Panc1 (cell line): ENCODE measurements around the gene ARMC12. TPM values are rescaled to one million over a fixed set of nuclear protein-coding genes. Genes with fewer than 3 reads are reported as not detected.

Source experiments
- ATAC-seq: fragments of 200-7000 bp; cut with Tn5 transposase; 2 replicates; pipeline ENCODE4 v1.9.1; 2020; ENCODE audit warnings: mild to moderate bottlenecking, moderate library complexity
- BruUV-seq: library from RNA; stranded (reverse); fragments of 400-500 nt; replicated peaks from 2 replicates; lab custom pipeline; 2021; lab: Mats Ljungman, UMichigan
- CTCF ChIA-PET: fragments of 300-600 bp; sonication (Branson Sonifier 250); formaldehyde crosslinking; loops from one replicate; lab custom pipeline; 2022; ENCODE audit warnings: antibody characterized with exemption; lab: Charles Lee
- POLR2A ChIA-PET: fragments of 300-600 bp; sonication (Branson Sonifier 250); formaldehyde crosslinking; loops from one replicate; lab custom pipeline; 2022; ENCODE audit warnings: antibody characterized with exemption; lab: Charles Lee
- DNase-seq: peaks from one replicate; pipeline ENCODE4 v3.0.0-alpha.2; 2010; ENCODE audit warnings: low read depth, low spot score
- H3K27ac ChIP-seq: 2 replicates; pipeline ENCODE4 v1.5.1; 2011; ENCODE audit warnings: mild to moderate bottlenecking, low read length, inconsistent platforms
- H3K27me3 ChIP-seq: fragments of 200-500 bp; sonication (Bioruptor generic); 2 replicates; pipeline ENCODE4 v1.6.0; 2014; ENCODE audit warnings: low read length, inconsistent platforms; ENCODE audit not compliant: control insufficient read depth, insufficient read depth
- H3K36me3 ChIP-seq: fragments of 200-500 bp; sonication (Bioruptor generic); 2 replicates; pipeline ENCODE4 v1.5.1; 2014; ENCODE audit warnings: inconsistent platforms, mild to moderate bottlenecking, low read length, moderate library complexity; ENCODE audit not compliant: control insufficient read depth, insufficient read depth
- H3K4me1 ChIP-seq: 2 replicates; pipeline ENCODE4 v1.5.1; 2011; ENCODE audit warnings: inconsistent platforms, mild to moderate bottlenecking, low read length, moderate library complexity; ENCODE audit not compliant: control insufficient read depth, insufficient read depth
- H3K4me3 ChIP-seq, 2 experiments: 2 replicates each; pipeline ENCODE4 v1.5.1; 2011 to 2012; ENCODE audit warnings: low read depth in 2 of 2, low read length in 2 of 2, mild to moderate bottlenecking in 2 of 2, inconsistent platforms in 1 of 2, moderate library complexity in 1 of 2
- H3K9me3 ChIP-seq: fragments of 200-500 bp; sonication (Bioruptor generic); 2 replicates; pipeline ENCODE4 v1.5.1; 2014; ENCODE audit warnings: low read depth, mild to moderate bottlenecking, inconsistent platforms, low read length, moderate library complexity; ENCODE audit not compliant: control insufficient read depth, insufficient read depth
- CTCF ChIP-seq: fragments of 450-650 bp; IDR thresholded peaks from 2 replicates; pipeline ENCODE4 v1.5.1; 2017; ENCODE audit warnings: mild to moderate bottlenecking
- POLR2AphosphoS5 ChIP-seq: IDR thresholded peaks from 2 replicates; pipeline ENCODE4 v1.6.1; 2012; ENCODE audit warnings: mild to moderate bottlenecking, low read depth, low read length, moderate library complexity
- SIN3A ChIP-seq: IDR thresholded peaks from 2 replicates; pipeline ENCODE4 v1.6.1; 2012; ENCODE audit warnings: low read depth, mild to moderate bottlenecking, low read length, moderate library complexity, borderline replicate concordance; ENCODE audit not compliant: insufficient read depth
- TCF7L2 ChIP-seq: IDR thresholded peaks from 2 replicates; pipeline ENCODE4 v1.6.1; 2011; ENCODE audit warnings: mild to moderate bottlenecking, low read depth, low read length, inconsistent platforms
- in situ Hi-C: cut with HindIII; loops from 2 replicates; pipeline ENCODE4 v1.10.0; 2016; ENCODE audit warnings: low sequenced_read_pairs, low pct_unique_long_range_greater_than_20kb
- intact Hi-C: fragments of 100-400 bp; cut with micrococcal nuclease; formaldehyde crosslinking; loops from one replicate; pipeline ENCODE4 v1.10.0; 2022; ENCODE audit not compliant: unreplicated experiment
- total RNA-seq: library from RNA; stranded (reverse); gene quantifications from one replicate; pipeline ENCODE4 v1.2.1, GENCODE V29; 2021; ENCODE audit not compliant: unreplicated experiment
- TF ChIP-seq, protein P1 (sequence below), 2 experiments: IDR thresholded peaks; 2 replicates each; pipeline ENCODE4 v1.6.1; 2011 to 2012; ENCODE audit warnings: low read depth in 2 of 2, control low read depth in 1 of 2, low read length in 1 of 2, mild to moderate bottlenecking in 1 of 2, moderate library complexity in 1 of 2; ENCODE audit not compliant: insufficient read depth in 1 of 2

The ARMC12 gene
- total RNA-seq, 1 experiment from 2014 or later: 1.4 TPM

- intact Hi-C loops: no loop called here
- POLR2A ChIA-PET: no interaction called here
- Histone ChIP-seq H3K27me3 (0 out of 2 replicates have a peak, but pooled peaks cover 2% of the 10 kb centered on the region), H3K9me3 (no peaks in the 10 kb centered on the region), H3K4me3 (no peak overlapping the region), H3K4me1 (no peaks in the 10 kb centered on the region), H3K36me3 (no peaks in the 10 kb centered on the region), H3K27ac (no peak overlapping the region)
- CTCF ChIA-PET: interaction anchor here (0.6 to 0.8 kb wide), 2 partner anchors 21 to 72 kb away, joined by 3 read pairs; partner anchors contain the start of gene ARMC12
- ATAC-seq (peak; percentile 85), DNase-seq (no peak)
- no peak for TF ChIP-seq SIN3A
- TF ChIP-seq CTCF: peak; percentile 75
- BruUV-seq: no TSS peak
- in situ Hi-C loops: no loop called here
Observed at GRCh38 chr6:35757456-35758123, 20.8 kb downstream of the ARMC12 start.

DNA sequence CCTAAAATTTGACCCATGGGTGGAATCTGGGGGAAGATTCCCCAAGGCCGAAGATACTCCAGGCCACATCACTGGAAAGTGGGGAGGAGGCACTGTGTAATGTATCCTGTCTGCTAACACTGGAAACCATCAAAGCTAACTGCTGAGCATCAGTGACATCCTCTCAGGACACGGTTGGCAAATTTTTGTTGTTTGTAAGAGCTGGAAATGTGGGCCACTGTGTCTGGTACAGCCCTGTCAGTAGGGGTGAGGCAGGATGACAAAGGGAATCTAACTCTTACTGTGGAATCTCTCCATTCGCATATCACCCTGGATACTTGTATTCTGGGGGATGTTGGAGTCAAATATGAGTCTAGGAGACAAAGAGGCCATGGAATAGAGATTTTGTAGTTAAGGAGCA, 22.6 kb downstream of the ARMC12 start:
- no peaks in the 10 kb centered on the region for H3K4me1 ChIP-seq
- TF ChIP-seq SIN3A (no peak), POLR2AphosphoS5 (no peak), CTCF (no peak), TCF7L2 (no peak)
- TF ChIP-seq, protein P1, sequence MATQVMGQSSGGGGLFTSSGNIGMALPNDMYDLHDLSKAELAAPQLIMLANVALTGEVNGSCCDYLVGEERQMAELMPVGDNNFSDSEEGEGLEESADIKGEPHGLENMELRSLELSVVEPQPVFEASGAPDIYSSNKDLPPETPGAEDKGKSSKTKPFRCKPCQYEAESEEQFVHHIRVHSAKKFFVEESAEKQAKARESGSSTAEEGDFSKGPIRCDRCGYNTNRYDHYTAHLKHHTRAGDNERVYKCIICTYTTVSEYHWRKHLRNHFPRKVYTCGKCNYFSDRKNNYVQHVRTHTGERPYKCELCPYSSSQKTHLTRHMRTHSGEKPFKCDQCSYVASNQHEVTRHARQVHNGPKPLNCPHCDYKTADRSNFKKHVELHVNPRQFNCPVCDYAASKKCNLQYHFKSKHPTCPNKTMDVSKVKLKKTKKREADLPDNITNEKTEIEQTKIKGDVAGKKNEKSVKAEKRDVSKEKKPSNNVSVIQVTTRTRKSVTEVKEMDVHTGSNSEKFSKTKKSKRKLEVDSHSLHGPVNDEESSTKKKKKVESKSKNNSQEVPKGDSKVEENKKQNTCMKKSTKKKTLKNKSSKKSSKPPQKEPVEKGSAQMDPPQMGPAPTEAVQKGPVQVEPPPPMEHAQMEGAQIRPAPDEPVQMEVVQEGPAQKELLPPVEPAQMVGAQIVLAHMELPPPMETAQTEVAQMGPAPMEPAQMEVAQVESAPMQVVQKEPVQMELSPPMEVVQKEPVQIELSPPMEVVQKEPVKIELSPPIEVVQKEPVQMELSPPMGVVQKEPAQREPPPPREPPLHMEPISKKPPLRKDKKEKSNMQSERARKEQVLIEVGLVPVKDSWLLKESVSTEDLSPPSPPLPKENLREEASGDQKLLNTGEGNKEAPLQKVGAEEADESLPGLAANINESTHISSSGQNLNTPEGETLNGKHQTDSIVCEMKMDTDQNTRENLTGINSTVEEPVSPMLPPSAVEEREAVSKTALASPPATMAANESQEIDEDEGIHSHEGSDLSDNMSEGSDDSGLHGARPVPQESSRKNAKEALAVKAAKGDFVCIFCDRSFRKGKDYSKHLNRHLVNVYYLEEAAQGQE (IDR thresholded peaks at IDR 0.05; ENCODE audit: insufficient read depth in 1 of 2, low read depth in 2 of 2, low read length in 1 of 2): no peak
- no peak overlapping the region for H3K4me3 ChIP-seq
- in situ Hi-C loops: no loop called here
- H3K27me3 ChIP-seq: peaks cover 7% of the 10 kb centered on the region
- intact Hi-C loops: no loop called here
- DNase-seq (no peak), ATAC-seq (no peak)
- H3K36me3 ChIP-seq: no peaks in the 10 kb centered on the region
- H3K9me3 ChIP-seq: no peaks in the 10 kb centered on the region
- ChIA-PET CTCF (no interaction called here), POLR2A (no interaction called here)
- no peak overlapping the region for H3K27ac ChIP-seq
- no TSS peak for BruUV-seq
